ENCODE results near the gene ZNF425.

- no peak for TF ChIP-seq CTCF (conservative IDR thresholded peaks at IDR 0.05; ENCODE audit: low read depth in 2 of 2)
- TF ChIP-seq EZH2 (IDR thresholded peaks at IDR 0.05; ENCODE audit: low read depth, unreplicated experiment), result no peak
These were observed 50.8 kb downstream of the ZNF425 start for GRCh38 chr7:149075286-149075685.

Data from GM23338 (cell line).